Measurements from ENCODE around the gene THEMIS2. TPM values are rescaled to one million over a fixed set of nuclear protein-coding genes. Genes with fewer than 3 reads are reported as not detected.
A peak's percentile ranks its signal among the peaks of the same experiment; 100 is the strongest.

Gene THEMIS2
- total RNA-seq, 1 donor from 2014 or later = 0.79 TPM

DNA sequence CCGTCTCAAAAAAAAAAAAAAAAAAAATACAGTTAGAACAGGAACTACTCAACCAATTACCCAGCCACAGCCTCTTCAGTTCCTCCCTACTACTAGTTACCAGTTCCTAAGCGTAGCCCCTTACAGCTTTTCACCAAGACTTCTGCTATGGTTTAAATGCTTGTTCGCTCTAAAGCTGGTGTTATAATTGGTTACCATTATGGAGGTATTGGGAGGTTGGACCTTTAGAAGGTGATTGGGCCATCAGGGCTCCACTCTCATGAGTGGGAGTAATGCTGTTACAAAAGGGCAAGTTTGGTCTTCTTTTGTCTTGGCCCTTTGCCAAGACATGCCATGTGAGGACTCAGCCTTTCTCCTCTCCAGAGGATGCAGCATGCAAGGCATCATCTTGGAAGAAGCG lies 59.4 kb downstream of the THEMIS2 start:
- H3K4me3 ChIP-seq (ENCODE audit: insufficient read depth, low read depth, low read length) = no peak overlapping the region
- Mint-ChIP-seq H3K27ac (ENCODE audit: unreplicated experiment) (no peak overlapping the region), H3K4me1 (ENCODE audit: low read depth, unreplicated experiment) (peaks cover 9% of the 10 kb centered on the region), H3K27me3 (ENCODE audit: low read depth, unreplicated experiment) (peaks cover 11% of the 10 kb centered on the region), H3K9me3 (ENCODE audit: unreplicated experiment) (no peaks in the 10 kb centered on the region), H3K36me3 (ENCODE audit: low read depth, unreplicated experiment) (no peaks in the 10 kb centered on the region), H3K4me3 (ENCODE audit: unreplicated experiment) (peak overlapping the region; percentile 22)
- H3K36me3 ChIP-seq (ENCODE audit: insufficient read depth, low read length) = no peaks in the 10 kb centered on the region
- H3K4me2 ChIP-seq (ENCODE audit: low read length) = no peak overlapping the region
- no peak overlapping the region for H3K9ac ChIP-seq (ENCODE audit: low read length)
- H2AFZ ChIP-seq (ENCODE audit: low read depth, low read length) = no peak overlapping the region
- H3K4me1 ChIP-seq (ENCODE audit: insufficient read depth, low read length) = no peaks in the 10 kb centered on the region
- DNase-seq (ENCODE audit: low read depth) = no peak
- H3K9me3 ChIP-seq (ENCODE audit: insufficient read depth, low read depth, low read length) = no peaks in the 10 kb centered on the region
- H3K27ac ChIP-seq (ENCODE audit: low read depth, low read length) = no peak overlapping the region
- TF ChIP-seq EZH2 (IDR thresholded peaks at IDR 0.05; ENCODE audit: insufficient read depth, low read length) = no peak
- TF ChIP-seq, protein P1, sequence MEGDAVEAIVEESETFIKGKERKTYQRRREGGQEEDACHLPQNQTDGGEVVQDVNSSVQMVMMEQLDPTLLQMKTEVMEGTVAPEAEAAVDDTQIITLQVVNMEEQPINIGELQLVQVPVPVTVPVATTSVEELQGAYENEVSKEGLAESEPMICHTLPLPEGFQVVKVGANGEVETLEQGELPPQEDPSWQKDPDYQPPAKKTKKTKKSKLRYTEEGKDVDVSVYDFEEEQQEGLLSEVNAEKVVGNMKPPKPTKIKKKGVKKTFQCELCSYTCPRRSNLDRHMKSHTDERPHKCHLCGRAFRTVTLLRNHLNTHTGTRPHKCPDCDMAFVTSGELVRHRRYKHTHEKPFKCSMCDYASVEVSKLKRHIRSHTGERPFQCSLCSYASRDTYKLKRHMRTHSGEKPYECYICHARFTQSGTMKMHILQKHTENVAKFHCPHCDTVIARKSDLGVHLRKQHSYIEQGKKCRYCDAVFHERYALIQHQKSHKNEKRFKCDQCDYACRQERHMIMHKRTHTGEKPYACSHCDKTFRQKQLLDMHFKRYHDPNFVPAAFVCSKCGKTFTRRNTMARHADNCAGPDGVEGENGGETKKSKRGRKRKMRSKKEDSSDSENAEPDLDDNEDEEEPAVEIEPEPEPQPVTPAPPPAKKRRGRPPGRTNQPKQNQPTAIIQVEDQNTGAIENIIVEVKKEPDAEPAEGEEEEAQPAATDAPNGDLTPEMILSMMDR (IDR thresholded peaks at IDR 0.05; ENCODE audit: insufficient read depth, low read depth, low read length) = no peak
- no peaks in the 10 kb centered on the region for H4K20me1 ChIP-seq (ENCODE audit: insufficient read depth, low read length)
- H3K27me3 ChIP-seq (ENCODE audit: insufficient read depth, low read length) = peaks cover 12% of the 10 kb centered on the region
- H3K79me2 ChIP-seq (ENCODE audit: insufficient read depth, low read length) = no peaks in the 10 kb centered on the region
- no peak for FAIRE-seq

DNA sequence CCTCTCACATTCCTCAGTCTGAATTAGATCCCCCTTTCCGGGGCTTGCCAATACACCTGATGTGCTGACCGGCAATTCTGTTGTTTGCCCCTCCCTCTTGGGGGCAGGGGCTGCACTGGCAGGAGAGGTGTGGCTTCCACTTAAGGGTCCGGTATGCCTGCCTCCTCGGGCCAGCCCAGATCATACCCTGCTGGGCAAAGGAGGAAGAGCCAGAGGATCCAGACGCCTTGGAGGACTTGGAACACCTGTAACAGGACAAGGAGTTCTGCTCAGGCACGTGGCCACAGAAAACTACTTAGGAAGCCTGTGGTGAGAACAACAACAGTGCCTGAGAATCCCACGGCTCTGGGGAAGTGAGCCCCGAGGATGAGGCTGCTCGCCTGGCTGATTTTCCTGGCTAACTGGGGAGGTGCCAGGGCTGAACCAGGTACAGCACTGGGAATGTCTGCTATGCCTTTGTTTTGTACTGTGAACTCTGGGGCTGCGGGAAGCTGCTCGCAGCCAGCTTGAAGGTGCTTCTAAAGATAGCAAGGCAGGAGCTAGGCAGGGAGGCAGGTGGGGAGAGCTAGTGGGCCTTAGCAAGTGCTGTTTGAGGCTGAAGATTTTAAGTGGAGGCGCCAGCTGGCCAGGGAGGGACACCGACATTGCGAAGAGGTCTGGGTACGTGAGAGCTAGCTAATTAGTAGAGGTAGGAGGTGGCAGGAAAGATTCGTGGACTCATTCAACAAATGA lies 62.6 kb downstream of the THEMIS2 start, which contains the start of gene SMPDL3B:
Gene SMPDL3B (plus strand): TSS at position 183 of the 732 bp plus-strand sequence. CDS start 184 bp downstream, at position 367.
- Histone ChIP-seq H3K27ac (ENCODE audit: low read depth, low read length) (no peak within 1 kb of the TSS), H3K27me3 (ENCODE audit: insufficient read depth, low read length) (peaks cover 21% of the 10 kb centered on the region), H3K9ac (ENCODE audit: low read length) (no peak within 1 kb of the TSS), H3K79me2 (ENCODE audit: insufficient read depth, low read length) (no peaks in the 10 kb centered on the region), H3K4me1 (ENCODE audit: insufficient read depth, low read length) (peaks cover 3% of the 10 kb centered on the region), H3K4me3 (ENCODE audit: insufficient read depth, low read depth, low read length) (no peak within 1 kb of the TSS), H2AFZ (ENCODE audit: low read depth, low read length) (peak within 1 kb of the TSS; percentile 22), H3K9me3 (ENCODE audit: insufficient read depth, low read depth, low read length) (no peaks in the 10 kb centered on the region), H4K20me1 (ENCODE audit: insufficient read depth, low read length) (no peaks in the 10 kb centered on the region), H3K36me3 (ENCODE audit: insufficient read depth, low read length) (no peaks in the 10 kb centered on the region), H3K4me2 (ENCODE audit: low read length) (peak within 1 kb of the TSS; percentile 46)
- Mint-ChIP-seq H3K9me3 (ENCODE audit: unreplicated experiment) (no peaks in the 10 kb centered on the region), H3K36me3 (ENCODE audit: low read depth, unreplicated experiment) (no peaks in the 10 kb centered on the region), H3K4me3 (ENCODE audit: unreplicated experiment) (peak within 1 kb of the TSS; percentile 31), H3K4me1 (ENCODE audit: low read depth, unreplicated experiment) (peaks cover 13% of the 10 kb centered on the region), H3K27ac (ENCODE audit: unreplicated experiment) (no peak within 1 kb of the TSS), H3K27me3 (ENCODE audit: low read depth, unreplicated experiment) (peaks cover 19% of the 10 kb centered on the region)
- no peak for FAIRE-seq
- TF ChIP-seq EZH2 (IDR thresholded peaks at IDR 0.05; ENCODE audit: insufficient read depth, low read length) = no peak
- TF ChIP-seq, protein P1 (IDR thresholded peaks at IDR 0.05; ENCODE audit: insufficient read depth, low read depth, low read length) = no peak
- peak; percentile 1 for DNase-seq (ENCODE audit: low read depth)

DNA sequence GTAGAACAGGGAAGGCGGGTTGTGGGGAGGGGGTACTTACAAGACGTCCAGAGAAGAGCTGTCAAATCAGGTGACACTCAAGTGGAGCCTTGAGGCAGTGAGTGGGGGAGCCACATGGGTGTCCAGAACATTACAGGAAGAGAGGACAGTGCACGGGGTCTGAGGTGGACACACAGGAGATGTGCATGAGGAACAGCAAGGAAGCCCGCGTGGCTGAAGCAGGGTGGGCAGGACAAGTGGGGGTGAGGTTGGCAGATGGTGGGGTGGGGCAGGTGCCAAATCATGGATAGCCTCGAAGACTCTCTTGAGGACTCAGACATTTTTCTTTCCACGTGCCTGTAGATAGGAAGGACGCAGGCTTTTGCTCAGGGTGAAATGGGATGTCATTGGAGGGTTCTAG lies 63.4 kb downstream of the THEMIS2 start:
- TF ChIP-seq, protein P1 (IDR thresholded peaks at IDR 0.05; ENCODE audit: insufficient read depth, low read depth, low read length) = no peak
- no peak for TF ChIP-seq EZH2 (IDR thresholded peaks at IDR 0.05; ENCODE audit: insufficient read depth, low read length)
- Histone ChIP-seq H3K4me3 (ENCODE audit: insufficient read depth, low read depth, low read length) (no peak overlapping the region), H3K27ac (ENCODE audit: low read depth, low read length) (no peak overlapping the region), H3K4me2 (ENCODE audit: low read length) (no peak overlapping the region), H3K27me3 (ENCODE audit: insufficient read depth, low read length) (peaks cover 21% of the 10 kb centered on the region), H3K79me2 (ENCODE audit: insufficient read depth, low read length) (no peaks in the 10 kb centered on the region), H2AFZ (ENCODE audit: low read depth, low read length) (no peak overlapping the region), H3K9me3 (ENCODE audit: insufficient read depth, low read depth, low read length) (no peaks in the 10 kb centered on the region), H3K4me1 (ENCODE audit: insufficient read depth, low read length) (peaks cover 3% of the 10 kb centered on the region), H3K36me3 (ENCODE audit: insufficient read depth, low read length) (no peaks in the 10 kb centered on the region), H4K20me1 (ENCODE audit: insufficient read depth, low read length) (no peaks in the 10 kb centered on the region), H3K9ac (ENCODE audit: low read length) (no peak overlapping the region)
- DNase-seq (ENCODE audit: low read depth) = no peak
- no peak for FAIRE-seq
- Mint-ChIP-seq H3K36me3 (ENCODE audit: low read depth, unreplicated experiment) (no peaks in the 10 kb centered on the region), H3K27me3 (ENCODE audit: low read depth, unreplicated experiment) (peaks cover 19% of the 10 kb centered on the region), H3K4me3 (ENCODE audit: unreplicated experiment) (no peak overlapping the region), H3K9me3 (ENCODE audit: unreplicated experiment) (no peaks in the 10 kb centered on the region), H3K27ac (ENCODE audit: unreplicated experiment) (no peak overlapping the region), H3K4me1 (ENCODE audit: low read depth, unreplicated experiment) (peaks cover 13% of the 10 kb centered on the region)
